HEK293 (cell line): Measurements from ENCODE around the gene QSER1.

Experiments
- GLIS1 ChIP-seq: fragments of 450-650 bp; formaldehyde crosslinking; IDR thresholded peaks from 2 replicates; pipeline ENCODE4 v1.5.1; 2016; ENCODE audit warnings: missing biosample characterization, missing genetic modification characterization
- HOXC10 ChIP-seq: sonication (generic); formaldehyde crosslinking; IDR thresholded peaks from 2 replicates; pipeline ENCODE4 v1.8.1; 2023; ENCODE audit warnings: mild to moderate bottlenecking, missing genetic modification reagents
- ZBTB49 ChIP-seq: fragments of 450-650 bp; formaldehyde crosslinking; IDR thresholded peaks from 2 replicates; pipeline ENCODE4 v1.5.1; 2016; ENCODE audit warnings: missing biosample characterization, missing genetic modification characterization, low read depth
- ZBTB7A ChIP-seq: fragments of 450-650 bp; formaldehyde crosslinking; IDR thresholded peaks from 2 replicates; pipeline ENCODE4 v1.5.1; 2016; ENCODE audit warnings: low read depth, missing biosample characterization, missing genetic modification characterization
- ZEB2 ChIP-seq: fragments of 450-650 bp; formaldehyde crosslinking; IDR thresholded peaks from 2 replicates; pipeline ENCODE4 v1.5.1; 2016; ENCODE audit warnings: missing biosample characterization, missing genetic modification characterization
- ZNF133 ChIP-seq: fragments of 450-650 bp; formaldehyde crosslinking; IDR thresholded peaks from 2 replicates; pipeline ENCODE4 v1.5.1; 2016; ENCODE audit warnings: missing biosample characterization, missing genetic modification characterization
- ZNF148 ChIP-seq: fragments of 450-650 bp; formaldehyde crosslinking; IDR thresholded peaks from 2 replicates; pipeline ENCODE4 v1.5.0; 2017; ENCODE audit warnings: missing biosample characterization, missing genetic modification characterization, borderline replicate concordance
- ZNF184 ChIP-seq: fragments of 450-650 bp; IDR thresholded peaks from 2 replicates; pipeline ENCODE4 v1.5.1; 2018; ENCODE audit warnings: missing biosample characterization, mild to moderate bottlenecking, missing genetic modification characterization
- ZNF394 ChIP-seq: fragments of 450-650 bp; formaldehyde crosslinking; IDR thresholded peaks from 2 replicates; pipeline ENCODE4 v1.5.1; 2016; ENCODE audit warnings: missing biosample characterization, missing genetic modification characterization, mild to moderate bottlenecking, moderate library complexity, borderline replicate concordance
- ZNF585B ChIP-seq: fragments of 450-650 bp; formaldehyde crosslinking; IDR thresholded peaks from 2 replicates; pipeline ENCODE4 v1.5.1; 2016; ENCODE audit warnings: missing biosample characterization, missing genetic modification characterization
- ZNF623 ChIP-seq: fragments of 450-650 bp; formaldehyde crosslinking; IDR thresholded peaks from 2 replicates; pipeline ENCODE4 v1.5.1; 2016; ENCODE audit warnings: missing biosample characterization, missing genetic modification characterization
- ZNF645 ChIP-seq: fragments of 450-650 bp; formaldehyde crosslinking; IDR thresholded peaks from 2 replicates; pipeline ENCODE4; 2016; ENCODE audit warnings: missing biosample characterization, missing genetic modification characterization
- ZNF677 ChIP-seq: fragments of 450-650 bp; IDR thresholded peaks from 2 replicates; pipeline ENCODE4 v1.5.0; 2018; ENCODE audit warnings: missing biosample characterization, mild to moderate bottlenecking, missing genetic modification characterization, moderate library complexity
- ZNF692 ChIP-seq: fragments of 450-650 bp; formaldehyde crosslinking; IDR thresholded peaks from 2 replicates; pipeline ENCODE4 v1.5.1; 2016; ENCODE audit warnings: missing biosample characterization, missing genetic modification characterization
- ZXDB ChIP-seq: fragments of 450-650 bp; formaldehyde crosslinking; IDR thresholded peaks from 2 replicates; pipeline ENCODE4 v1.5.1; 2016; ENCODE audit warnings: missing biosample characterization, missing genetic modification characterization
- TF ChIP-seq, protein P1 (sequence below): fragments of 450-650 bp; formaldehyde crosslinking; conservative IDR thresholded peaks from 2 replicates; pipeline ENCODE4 v1.5.1; 2016; ENCODE audit warnings: low read depth, missing biosample characterization, missing genetic modification characterization
- TF ChIP-seq, protein P2 (sequence below): fragments of 450-650 bp; formaldehyde crosslinking; IDR thresholded peaks from 2 replicates; pipeline ENCODE4 v1.5.1; 2017; ENCODE audit warnings: missing biosample characterization, missing genetic modification characterization
- TF ChIP-seq, protein P3 (sequence below): fragments of 450-650 bp; formaldehyde crosslinking; IDR thresholded peaks from 2 replicates; pipeline ENCODE4 v1.5.1; 2016; ENCODE audit warnings: missing biosample characterization, missing genetic modification characterization
- TF ChIP-seq, protein P4 (sequence below): fragments of 450-650 bp; formaldehyde crosslinking; IDR thresholded peaks from 2 replicates; pipeline ENCODE4 v1.5.1; 2016; ENCODE audit warnings: missing biosample characterization, missing genetic modification characterization
- TF ChIP-seq, protein P5 (sequence below): fragments of 450-650 bp; formaldehyde crosslinking; IDR thresholded peaks from 2 replicates; pipeline ENCODE4 v1.5.1; 2016; ENCODE audit warnings: missing biosample characterization, missing genetic modification characterization

Gene QSER1

DNA sequence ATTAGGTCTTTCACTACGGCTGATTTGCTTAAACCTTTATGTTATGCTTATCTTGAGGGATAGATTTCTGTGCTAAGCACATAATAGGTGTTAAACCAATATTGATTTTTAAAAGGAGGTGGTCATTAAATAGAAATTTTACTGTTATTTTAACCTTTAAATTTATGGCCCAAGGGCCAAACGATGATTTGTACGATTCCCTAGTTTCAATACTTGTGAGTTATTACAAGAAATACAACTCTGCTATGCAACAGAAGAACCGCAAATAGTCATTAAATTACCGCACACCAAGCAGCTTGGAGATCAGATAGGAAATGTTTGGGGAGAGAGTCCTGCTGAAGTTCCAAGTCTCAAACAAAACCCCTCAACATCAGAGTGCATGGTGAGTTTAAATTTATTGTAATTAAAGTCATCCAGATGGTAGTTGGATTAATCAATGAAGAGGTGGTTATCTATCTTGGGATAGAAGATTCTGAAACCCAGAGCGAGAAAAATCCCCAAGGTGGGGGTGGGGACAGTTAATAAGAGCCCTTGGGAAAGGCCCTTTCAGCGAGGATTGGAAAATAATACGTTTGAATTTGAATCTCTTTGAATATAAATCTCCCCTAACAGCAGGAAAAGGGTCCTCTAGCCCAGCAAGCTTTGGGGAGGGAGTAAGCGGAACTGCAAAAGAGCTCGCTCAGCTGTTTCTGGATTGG is 805 bp upstream of the QSER1 start (continued):
- TF ChIP-seq GLIS1 (tag by site-specific recombination), result peak; percentile 74
- TF ChIP-seq ZBTB49, result peak; percentile 78; the same call in 1 of the 2 replicates
- TF ChIP-seq ZNF645, result no peak
- TF ChIP-seq ZNF394 (tag by site-specific recombination), result peak; percentile 51
- TF ChIP-seq HOXC10 (CRISPR knock-in tag), result no peak
- TF ChIP-seq ZNF184 (tag by site-specific recombination), result 0 out of 2 replicates have a peak, but pooled peaks have one; percentile 31
- TF ChIP-seq ZNF677 (tag by site-specific recombination), result no peak
- peak; percentile 93 for TF ChIP-seq ZXDB
- TF ChIP-seq ZNF148 (tag by site-specific recombination), result no peak
- no peak for TF ChIP-seq ZNF133 (tag by site-specific recombination)
- TF ChIP-seq, protein P1, sequence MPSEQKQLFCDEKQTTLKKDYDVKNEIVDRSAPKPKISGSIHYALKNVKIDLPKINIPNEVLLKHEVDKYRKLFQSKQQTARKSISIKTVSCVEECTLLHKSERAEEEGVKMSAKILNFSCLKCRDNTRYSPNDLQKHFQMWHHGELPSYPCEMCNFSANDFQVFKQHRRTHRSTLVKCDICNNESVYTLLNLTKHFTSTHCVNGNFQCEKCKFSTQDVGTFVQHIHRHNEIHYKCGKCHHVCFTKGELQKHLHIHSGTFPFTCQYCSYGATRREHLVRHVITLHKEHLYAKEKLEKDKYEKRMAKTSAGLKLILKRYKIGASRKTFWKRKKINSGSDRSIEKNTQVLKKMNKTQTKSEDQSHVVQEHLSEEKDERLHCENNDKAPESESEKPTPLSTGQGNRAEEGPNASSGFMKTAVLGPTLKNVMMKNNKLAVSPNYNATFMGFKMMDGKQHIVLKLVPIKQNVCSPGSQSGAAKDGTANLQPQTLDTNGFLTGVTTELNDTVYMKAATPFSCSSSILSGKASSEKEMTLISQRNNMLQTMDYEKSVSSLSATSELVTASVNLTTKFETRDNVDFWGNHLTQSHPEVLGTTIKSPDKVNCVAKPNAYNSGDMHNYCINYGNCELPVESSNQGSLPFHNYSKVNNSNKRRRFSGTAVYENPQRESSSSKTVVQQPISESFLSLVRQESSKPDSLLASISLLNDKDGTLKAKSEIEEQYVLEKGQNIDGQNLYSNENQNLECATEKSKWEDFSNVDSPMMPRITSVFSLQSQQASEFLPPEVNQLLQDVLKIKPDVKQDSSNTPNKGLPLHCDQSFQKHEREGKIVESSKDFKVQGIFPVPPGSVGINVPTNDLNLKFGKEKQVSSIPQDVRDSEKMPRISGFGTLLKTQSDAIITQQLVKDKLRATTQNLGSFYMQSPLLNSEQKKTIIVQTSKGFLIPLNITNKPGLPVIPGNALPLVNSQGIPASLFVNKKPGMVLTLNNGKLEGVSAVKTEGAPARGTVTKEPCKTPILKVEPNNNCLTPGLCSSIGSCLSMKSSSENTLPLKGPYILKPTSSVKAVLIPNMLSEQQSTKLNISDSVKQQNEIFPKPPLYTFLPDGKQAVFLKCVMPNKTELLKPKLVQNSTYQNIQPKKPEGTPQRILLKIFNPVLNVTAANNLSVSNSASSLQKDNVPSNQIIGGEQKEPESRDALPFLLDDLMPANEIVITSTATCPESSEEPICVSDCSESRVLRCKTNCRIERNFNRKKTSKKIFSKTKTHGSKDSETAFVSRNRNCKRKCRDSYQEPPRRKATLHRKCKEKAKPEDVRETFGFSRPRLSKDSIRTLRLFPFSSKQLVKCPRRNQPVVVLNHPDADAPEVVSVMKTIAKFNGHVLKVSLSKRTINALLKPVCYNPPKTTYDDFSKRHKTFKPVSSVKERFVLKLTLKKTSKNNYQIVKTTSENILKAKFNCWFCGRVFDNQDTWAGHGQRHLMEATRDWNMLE, result no peak
- no peak for TF ChIP-seq ZNF623 (tag by site-specific recombination)
- TF ChIP-seq, protein P2, sequence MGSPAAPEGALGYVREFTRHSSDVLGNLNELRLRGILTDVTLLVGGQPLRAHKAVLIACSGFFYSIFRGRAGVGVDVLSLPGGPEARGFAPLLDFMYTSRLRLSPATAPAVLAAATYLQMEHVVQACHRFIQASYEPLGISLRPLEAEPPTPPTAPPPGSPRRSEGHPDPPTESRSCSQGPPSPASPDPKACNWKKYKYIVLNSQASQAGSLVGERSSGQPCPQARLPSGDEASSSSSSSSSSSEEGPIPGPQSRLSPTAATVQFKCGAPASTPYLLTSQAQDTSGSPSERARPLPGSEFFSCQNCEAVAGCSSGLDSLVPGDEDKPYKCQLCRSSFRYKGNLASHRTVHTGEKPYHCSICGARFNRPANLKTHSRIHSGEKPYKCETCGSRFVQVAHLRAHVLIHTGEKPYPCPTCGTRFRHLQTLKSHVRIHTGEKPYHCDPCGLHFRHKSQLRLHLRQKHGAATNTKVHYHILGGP (tag by site-specific recombination), result 0 out of 2 replicates have a peak, but pooled peaks have one; percentile 37
- TF ChIP-seq, protein P3, sequence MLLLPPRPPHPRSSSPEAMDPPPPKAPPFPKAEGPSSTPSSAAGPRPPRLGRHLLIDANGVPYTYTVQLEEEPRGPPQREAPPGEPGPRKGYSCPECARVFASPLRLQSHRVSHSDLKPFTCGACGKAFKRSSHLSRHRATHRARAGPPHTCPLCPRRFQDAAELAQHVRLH (tag by site-specific recombination), result peak; percentile 89
- no peak for TF ChIP-seq ZNF692
- TF ChIP-seq ZEB2 (tag by site-specific recombination), result peak; percentile 86
- TF ChIP-seq, protein P4, sequence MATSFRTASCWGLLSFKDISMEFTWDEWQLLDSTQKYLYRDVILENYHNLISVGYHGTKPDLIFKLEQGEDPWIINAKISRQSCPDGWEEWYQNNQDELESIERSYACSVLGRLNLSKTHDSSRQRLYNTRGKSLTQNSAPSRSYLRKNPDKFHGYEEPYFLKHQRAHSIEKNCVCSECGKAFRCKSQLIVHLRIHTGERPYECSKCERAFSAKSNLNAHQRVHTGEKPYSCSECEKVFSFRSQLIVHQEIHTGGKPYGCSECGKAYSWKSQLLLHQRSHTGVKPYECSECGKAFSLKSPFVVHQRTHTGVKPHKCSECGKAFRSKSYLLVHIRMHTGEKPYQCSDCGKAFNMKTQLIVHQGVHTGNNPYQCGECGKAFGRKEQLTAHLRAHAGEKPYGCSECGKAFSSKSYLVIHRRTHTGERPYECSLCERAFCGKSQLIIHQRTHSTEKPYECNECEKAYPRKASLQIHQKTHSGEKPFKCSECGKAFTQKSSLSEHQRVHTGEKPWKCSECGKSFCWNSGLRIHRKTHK (tag by site-specific recombination), result no peak
- TF ChIP-seq ZNF585B (tag by site-specific recombination), result no peak
- TF ChIP-seq, protein P5, sequence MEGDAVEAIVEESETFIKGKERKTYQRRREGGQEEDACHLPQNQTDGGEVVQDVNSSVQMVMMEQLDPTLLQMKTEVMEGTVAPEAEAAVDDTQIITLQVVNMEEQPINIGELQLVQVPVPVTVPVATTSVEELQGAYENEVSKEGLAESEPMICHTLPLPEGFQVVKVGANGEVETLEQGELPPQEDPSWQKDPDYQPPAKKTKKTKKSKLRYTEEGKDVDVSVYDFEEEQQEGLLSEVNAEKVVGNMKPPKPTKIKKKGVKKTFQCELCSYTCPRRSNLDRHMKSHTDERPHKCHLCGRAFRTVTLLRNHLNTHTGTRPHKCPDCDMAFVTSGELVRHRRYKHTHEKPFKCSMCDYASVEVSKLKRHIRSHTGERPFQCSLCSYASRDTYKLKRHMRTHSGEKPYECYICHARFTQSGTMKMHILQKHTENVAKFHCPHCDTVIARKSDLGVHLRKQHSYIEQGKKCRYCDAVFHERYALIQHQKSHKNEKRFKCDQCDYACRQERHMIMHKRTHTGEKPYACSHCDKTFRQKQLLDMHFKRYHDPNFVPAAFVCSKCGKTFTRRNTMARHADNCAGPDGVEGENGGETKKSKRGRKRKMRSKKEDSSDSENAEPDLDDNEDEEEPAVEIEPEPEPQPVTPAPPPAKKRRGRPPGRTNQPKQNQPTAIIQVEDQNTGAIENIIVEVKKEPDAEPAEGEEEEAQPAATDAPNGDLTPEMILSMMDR, result no peak
- 0 out of 2 replicates have a peak, but pooled peaks have one; percentile 18 for TF ChIP-seq ZBTB7A
